Stomach (tissue), 9 donors: ENCODE measurements around the gene LDLRAD3. TPM values are rescaled to one million over a fixed set of nuclear protein-coding genes. Genes with fewer than 3 reads are reported as not detected.

Experiments
- DNase-seq, 2 donors: peaks; one replicate each; pipeline versions ENCODE4 v3.0.0 to v3.0.0-alpha.2; 2013 to 2019
- H3K27ac ChIP-seq, 5 donors: fragments of 200-600 bp in 4 of 5; sonication (generic) in 4 of 5; one replicate each; pipeline ENCODE4 v1.5.1; 2013 to 2019; ENCODE audit warnings: mild to moderate bottlenecking in 1 of 5, moderate library complexity in 1 of 5
- H3K27me3 ChIP-seq, 3 donors: fragments of 200-600 bp; sonication (generic); one replicate each; pipeline ENCODE4 v1.5.1; 2017 to 2019; ENCODE audit warnings: mixed run types in 1 of 3
- H3K36me3 ChIP-seq, 4 donors: fragments of 200-600 bp; sonication (generic); 1 replicate in 3 of 4; 2 replicates in 1 of 4; pipeline ENCODE4 v1.5.1; 2016 to 2019
- H3K4me1 ChIP-seq, 4 donors: fragments of 200-600 bp; sonication (generic); one replicate each; pipeline ENCODE4 v1.5.1; 2016 to 2019
- H3K4me3 ChIP-seq, 4 donors: fragments of 200-600 bp; sonication (generic) in 3 of 4; one replicate each; pipeline ENCODE4 v1.5.1; 2016 to 2019; ENCODE audit warnings: mild to moderate bottlenecking in 1 of 4
- H3K9me3 ChIP-seq, 4 donors: fragments of 200-600 bp; sonication (generic); one replicate each; pipeline ENCODE4 v1.5.1; 2016 to 2019
- CTCF ChIP-seq, 7 experiments: fragments of 450-650 bp in 4 of 7; fragments of 200-600 bp in 3 of 7; sonication (generic) in 3 of 7; IDR thresholded peaks; one replicate each; pipeline ENCODE4 v1.5.1; 2016 to 2019; ENCODE audit warnings: antibody characterized with exemption in 7 of 7, control low read depth in 2 of 7, mild to moderate bottlenecking in 1 of 7
- EP300 ChIP-seq: sonication (generic); formaldehyde crosslinking; IDR thresholded peaks from one replicate; pipeline ENCODE4 v1.6.1; 2017; ENCODE audit warnings: antibody characterized with exemption
- POLR2A ChIP-seq, 4 donors: fragments of 450-650 bp; IDR thresholded peaks; one replicate each; pipeline ENCODE4 v1.6.1; 2016; ENCODE audit warnings: antibody characterized with exemption in 4 of 4, control low read depth in 2 of 4, mild to moderate bottlenecking in 1 of 4, moderate library complexity in 1 of 4
- POLR2AphosphoS5 ChIP-seq, 3 donors: sonication (generic); formaldehyde crosslinking; IDR thresholded peaks; one replicate each; pipeline ENCODE4 v1.6.1; 2016; ENCODE audit warnings: antibody characterized with exemption in 3 of 3
- WGBS, 5 donors: extraction: QIAGEN DNeasy Blood & Tissue Kit in 3 of 5; methylation state at CpG; one replicate each; pipeline versions ENCODE4 v1.1.5 to v1.1.7; 2013 to 2018; 5-methylcytosine and 5-hydroxymethylcytosine counted together
- intact Hi-C: fragments of 100-400 bp; cut with DNase I; formaldehyde crosslinking; loops from one replicate; pipeline ENCODE4 v1.15.1; 2023; ENCODE audit warnings: low total_unique reads
- polyA plus RNA-seq, 3 donors: library from polyadenylated mRNA; stranded (reverse); fragments of 200-250 nt; gene quantifications; one replicate each; pipeline ENCODE4 v1.2.3, GENCODE V29; 2013
- total RNA-seq, 5 donors: library from RNA; depleted of rRNA; stranded (reverse); fragments of >200 nt; gene quantifications; one replicate each; pipeline versions ENCODE4 v1.1.0 to v1.2.3, GENCODE V29; 2014 to 2016
- donor health status: healthy with polysubstance abuse.
- donor health status: Bipolar disorder and iron deficiency.
- donor health status: healthy.

Gene LDLRAD3
- total and polyA plus RNA-seq, 8 donors: 2.0 to 22.8 (median 7.9) TPM

GRCh38 chr11:35964841-35965240 is 21.0 kb downstream of the LDLRAD3 start:
- no peak for DNase-seq
- TF ChIP-seq CTCF (IDR thresholded peaks at IDR 0.05) (no peak), POLR2AphosphoS5 (IDR thresholded peaks at IDR 0.05) (no peak), EP300 (no peak), POLR2A (IDR thresholded peaks at IDR 0.05) (no peak)
- Histone ChIP-seq H3K27ac (no peak overlapping the region), H3K36me3 (no peaks in the 10 kb centered on the region), H3K9me3 (no peaks in the 10 kb centered on the region), H3K27me3 (no peaks in the 10 kb centered on the region), H3K4me3 (no peak overlapping the region), H3K4me1 (peaks cover 9 to 26% (median 16%) of the 10 kb centered on the region in 4 donors)
- WGBS, 5 donors: 63 to 82% (median 72%) methylated on average over 2 of the region's 2 CpGs
- intact Hi-C loops: no loop called here

DNA sequence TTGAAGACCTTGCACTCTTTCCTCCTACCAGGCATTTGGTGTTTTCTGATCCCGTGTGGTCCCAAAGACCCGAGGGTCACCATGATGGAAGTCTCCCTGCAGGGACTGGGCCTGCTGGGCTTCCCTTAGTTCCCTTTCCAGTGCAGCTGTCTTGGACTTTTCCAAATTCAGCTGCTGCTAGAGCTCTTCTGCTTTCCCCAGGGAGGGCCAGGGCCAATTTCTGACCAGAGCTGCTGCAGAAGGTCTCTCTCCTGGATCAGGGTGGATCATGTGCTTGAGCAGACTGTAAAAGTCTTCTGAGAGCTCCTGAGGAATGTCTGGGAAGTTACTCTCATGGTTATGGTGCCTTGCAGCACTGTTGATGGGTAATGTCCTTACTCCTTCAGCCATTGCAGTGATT is 23.2 kb downstream of the LDLRAD3 start:
- no peak for TF ChIP-seq POLR2AphosphoS5 (IDR thresholded peaks at IDR 0.05)
- H3K4me1 ChIP-seq: peaks cover 13 to 42% (median 22%) of the 10 kb centered on the region in 4 donors
- no peak for DNase-seq
- no peaks in the 10 kb centered on the region for H3K27me3 ChIP-seq
- no peak overlapping the region for H3K4me3 ChIP-seq
- WGBS, 5 donors: 83 to 95% (median 88%) methylated on average over 2 of the region's 2 CpGs
- no peak overlapping the region for H3K27ac ChIP-seq
- H3K36me3 ChIP-seq: no peaks in the 10 kb centered on the region
- H3K9me3 ChIP-seq: no peaks in the 10 kb centered on the region
- intact Hi-C loops: no loop called here

DNA sequence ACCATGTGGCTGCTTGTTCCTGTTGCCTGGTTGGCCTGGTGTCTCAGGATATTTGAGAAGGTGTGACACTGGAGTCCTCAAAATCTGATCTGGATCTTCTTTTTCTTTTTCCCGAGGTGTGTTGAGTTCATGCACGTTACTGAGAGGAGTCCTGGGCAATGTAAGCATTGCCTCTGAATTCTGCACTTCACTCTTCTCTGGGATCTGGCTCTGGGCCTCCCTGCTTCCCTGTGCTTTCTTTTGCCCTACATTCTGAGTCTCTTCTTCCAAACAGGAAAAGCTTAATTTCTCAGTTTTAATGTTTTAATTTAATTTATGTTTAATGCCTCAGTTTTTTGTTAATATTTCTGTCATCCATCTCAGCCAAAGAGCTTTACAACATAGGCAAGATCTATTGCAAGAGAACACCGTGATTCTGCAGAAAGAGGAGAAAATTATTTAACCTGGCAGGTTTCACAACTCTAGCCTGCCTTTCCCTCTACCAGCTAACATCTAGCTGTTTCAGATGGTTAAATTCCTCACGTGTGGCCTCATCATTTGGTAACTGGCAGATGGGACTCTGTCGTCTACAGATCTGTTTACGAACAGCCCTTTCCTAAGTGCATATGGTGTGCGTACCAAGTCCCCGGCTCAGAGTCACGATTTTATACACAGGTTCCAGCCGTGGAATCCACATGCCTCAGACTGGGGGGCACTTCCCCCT is 24.7 kb downstream of the LDLRAD3 start:
- H3K4me1 ChIP-seq: peaks cover 13 to 43% (median 22%) of the 10 kb centered on the region in 4 donors
- no peak for TF ChIP-seq POLR2A (IDR thresholded peaks at IDR 0.05)
- no peak for TF ChIP-seq POLR2AphosphoS5 (IDR thresholded peaks at IDR 0.05)
- TF ChIP-seq CTCF (IDR thresholded peaks at IDR 0.05): no peak
- no peak for TF ChIP-seq EP300
- H3K27ac ChIP-seq: peak overlapping the region in 3 of 5 donors; percentile 32 to 71 (median 71)
- no peaks in the 10 kb centered on the region for H3K9me3 ChIP-seq
- no peak overlapping the region for H3K4me3 ChIP-seq
- intact Hi-C loops: no loop called here
- no peaks in the 10 kb centered on the region for H3K36me3 ChIP-seq
- no peaks in the 10 kb centered on the region for H3K27me3 ChIP-seq
- WGBS, 5 donors: 74 to 79% (median 77%) methylated on average over 10 of the region's 10 CpGs
- no peak for DNase-seq

- TF ChIP-seq POLR2A (IDR thresholded peaks at IDR 0.05) (no peak), CTCF (IDR thresholded peaks at IDR 0.05) (no peak), POLR2AphosphoS5 (IDR thresholded peaks at IDR 0.05) (no peak), EP300 (no peak)
- intact Hi-C loops: no loop called here
- Histone ChIP-seq H3K36me3 (no peaks in the 10 kb centered on the region), H3K9me3 (peaks cover 0 to 5% (median 1%) of the 10 kb centered on the region in 4 donors), H3K4me3 (no peak overlapping the region), H3K4me1 (peaks cover 13 to 43% (median 22%) of the 10 kb centered on the region in 4 donors), H3K27me3 (no peaks in the 10 kb centered on the region), H3K27ac (peak overlapping the region; percentile 32 to 71 (median 57))
- 43 to 55% (median 47%) methylated on average over 10 of the region's 10 CpGs for WGBS, 5 donors
- DNase-seq: peak; percentile 78 to 81
Measured at GRCh38 chr11:35969089-35970042, 25.5 kb downstream of the LDLRAD3 start.
